GM18520 (cell line): ENCODE data around the gene WNK1.
A peak's percentile ranks its signal among the peaks of the same experiment; 100 is the strongest.
"Not testable (repeated sequence)": the region's sequence is repeated elsewhere in the genome, so short reads cannot be mapped to it uniquely, and the experiment has no call there.

Source experiments
- ATAC-seq: cut with Tn5 transposase; IDR thresholded peaks from one replicate; pipeline ENCODE4 v1.9.1; 2021; ENCODE audit not compliant: unreplicated experiment

WNK1 gene

GRCh38 chr12:810671-811415 is 58.5 kb downstream of the WNK1 start:
- ATAC-seq = no peak

GRCh38 chr12:812950-813349 is 60.6 kb downstream of the WNK1 start:
- ATAC-seq = no peak

GRCh38 chr12:817456-817855 is 65.1 kb downstream of the WNK1 start:
- not testable (repeated sequence) for ATAC-seq

GRCh38 chr12:817941-818600 is 65.7 kb downstream of the WNK1 start:
- ATAC-seq = no peak

GRCh38 chr12:818733-819132 is 66.4 kb downstream of the WNK1 start:
- ATAC-seq = no peak

GRCh38 chr12:820336-820735 is 68.0 kb downstream of the WNK1 start:
- no peak for ATAC-seq

GRCh38 chr12:823028-823698 is 70.8 kb downstream of the WNK1 start:
- ATAC-seq = peak; percentile 90

- no peak for ATAC-seq
These were observed 74.0 kb downstream of the WNK1 start for GRCh38 chr12:826331-826730.

- ATAC-seq = no peak
These were observed 76.5 kb downstream of the WNK1 start for GRCh38 chr12:828726-829395.

- no peak for ATAC-seq
These were observed 77.9 kb downstream of the WNK1 start for GRCh38 chr12:830111-830867.

GRCh38 chr12:835754-836518 is 83.6 kb downstream of the WNK1 start:
- ATAC-seq = no peak

GRCh38 chr12:836952-837351 is 84.6 kb downstream of the WNK1 start:
- no peak for ATAC-seq

- no peak for ATAC-seq
These were observed 85.2 kb downstream of the WNK1 start for GRCh38 chr12:837548-837947.

- no peak for ATAC-seq
These were observed 91.2 kb downstream of the WNK1 start for GRCh38 chr12:843609-844008.

- ATAC-seq = no peak
These were observed 94.0 kb downstream of the WNK1 start for GRCh38 chr12:846421-846820.

GRCh38 chr12:848173-848865 is 95.9 kb downstream of the WNK1 start:
- ATAC-seq = no peak

- no peak for ATAC-seq
These were observed 96.6 kb downstream of the WNK1 start for GRCh38 chr12:848882-849527.

GRCh38 chr12:849733-850437 is 97.5 kb downstream of the WNK1 start:
- not testable (repeated sequence) for ATAC-seq
